Spleen (tissue), 7 donors: Measurements from ENCODE around the gene SLCO2B1.

Source experiments
- CTCF ChIP-seq, 11 experiments: fragments of 200-600 bp in 7 of 11; fragments of 450-650 bp in 4 of 11; sonication (generic) in 4 of 11; IDR thresholded peaks in 8 of 11; conservative IDR thresholded peaks in 3 of 11; 1 replicate in 7 of 11; 2 replicates in 4 of 11; pipeline versions ENCODE4 v1.4.0 to v1.8.0; 2016 to 2021; ENCODE audit warnings: antibody characterized with exemption in 11 of 11, inconsistent platforms in 4 of 11, mild to moderate bottlenecking in 1 of 11
- POLR2A ChIP-seq, 3 donors: fragments of 450-650 bp; IDR thresholded peaks; one replicate each; pipeline ENCODE4 v1.5.1; 2017; ENCODE audit warnings: antibody characterized with exemption in 3 of 3, mild to moderate bottlenecking in 1 of 3
- POLR2AphosphoS5 ChIP-seq, 3 donors: sonication (generic); formaldehyde crosslinking; IDR thresholded peaks; one replicate each; pipeline ENCODE4 v1.5.1; 2017; ENCODE audit warnings: antibody characterized with exemption in 3 of 3
- donor health status: DM: no; HTN: no; CAD: no; lungs with moderate emphysema.
- donor health status: DM: no; HTN: no; CAD: no.
- donor health status: DM: no; HTN: no; CAD: no.

GRCh38 chr11:75161506-75162095, 10.7 kb downstream of the SLCO2B1 start:
- TF ChIP-seq CTCF (IDR thresholded peaks at IDR 0.05 in 8 of 11, conservative IDR thresholded peaks at IDR 0.05 in 3 of 11) (no peak), POLR2AphosphoS5 (IDR thresholded peaks at IDR 0.05) (peak in 2 of 3 donors; percentile 5 to 24), POLR2A (IDR thresholded peaks at IDR 0.05) (no peak)
